GM23248 (cell line): Measurements from ENCODE around the gene CBS. TPM values are rescaled to one million over a fixed set of nuclear protein-coding genes. Genes with fewer than 3 reads are reported as not detected.
A peak's percentile ranks its signal among the peaks of the same experiment; 100 is the strongest.
"Not testable (repeated sequence)": the region's sequence is repeated elsewhere in the genome, so short reads cannot be mapped to it uniquely, and the experiment has no call there.

Experiments
- DNase-seq: peaks from one replicate; pipeline ENCODE4 v3.0.0-alpha.2; 2015
- H2AFZ ChIP-seq: fragments of 200-600 bp; sonication (generic); 2 replicates; pipeline ENCODE4 v1.6.1; 2016; ENCODE audit warnings: antibody characterized with exemption
- H3F3A ChIP-seq: fragments of 200-600 bp; sonication (generic); 2 replicates; pipeline ENCODE4 v1.6.1; 2016; ENCODE audit warnings: mild to moderate bottlenecking, antibody characterized with exemption, mixed run types; ENCODE audit not compliant: insufficient read depth
- H3K27ac ChIP-seq: fragments of 200-600 bp; sonication (generic); 2 replicates; pipeline ENCODE4 v1.5.1; 2016; ENCODE audit warnings: mild to moderate bottlenecking
- H3K27me3 ChIP-seq: fragments of 200-600 bp; sonication (generic); replicated peaks from 2 replicates; pipeline ENCODE4 v1.6.1; 2016; ENCODE audit warnings: mild to moderate bottlenecking; ENCODE audit not compliant: insufficient read depth
- H3K36me3 ChIP-seq: fragments of 200-600 bp; sonication (generic); 2 replicates; pipeline ENCODE4 v1.6.1; 2016; ENCODE audit warnings: low read depth, mild to moderate bottlenecking
- H3K4me1 ChIP-seq: fragments of 200-600 bp; sonication (generic); 2 replicates; pipeline ENCODE4 v1.6.1; 2016; ENCODE audit warnings: mild to moderate bottlenecking; ENCODE audit not compliant: insufficient read depth
- H3K4me2 ChIP-seq: fragments of 200-600 bp; sonication (generic); one replicate; pipeline ENCODE4 v1.6.1; 2016; ENCODE audit warnings: mild to moderate bottlenecking; ENCODE audit not compliant: unreplicated experiment
- H3K4me3 ChIP-seq: fragments of 200-600 bp; sonication (generic); 2 replicates; pipeline ENCODE4 v1.5.1; 2016; ENCODE audit warnings: mild to moderate bottlenecking
- H3K79me2 ChIP-seq: fragments of 200-600 bp; sonication (generic); 2 replicates; pipeline ENCODE4 v1.6.1; 2016; ENCODE audit warnings: mild to moderate bottlenecking; ENCODE audit not compliant: insufficient read depth
- H3K9ac ChIP-seq: fragments of 200-600 bp; sonication (generic); 2 replicates; pipeline ENCODE4 v1.6.1; 2016; ENCODE audit warnings: mild to moderate bottlenecking
- H3K9me2 ChIP-seq: fragments of 200-600 bp; sonication (generic); 2 replicates; pipeline ENCODE4 v1.6.1; 2016; ENCODE audit warnings: mixed run types, mild to moderate bottlenecking, moderate library complexity; ENCODE audit not compliant: insufficient read depth
- H3K9me3 ChIP-seq: fragments of 200-600 bp; sonication (generic); one replicate; pipeline ENCODE4 v1.6.1; 2017; ENCODE audit warnings: low read depth
- H4K20me1 ChIP-seq: fragments of 200-600 bp; sonication (generic); 2 replicates; pipeline ENCODE4 v1.6.0; 2016; ENCODE audit not compliant: insufficient read depth
- WGBS, 2 experiments: methylation state at CpG; one replicate each; pipeline ENCODE4 v1.1.6; 2015 to 2017; ENCODE audit warnings: low lambda C conversion rate in 2 of 2, low coverage in 1 of 2; ENCODE audit errors: missing lambda C conversion rate in 2 of 2; 5-methylcytosine and 5-hydroxymethylcytosine counted together
- in situ Hi-C: fragments of 300-500 bp; cut with MboI; formaldehyde crosslinking; loops from 2 replicates; pipeline ENCODE4 v1.15.0; 2020
- polyA plus RNA-seq: library from polyadenylated mRNA; unstranded; fragments of >200 nt; fragmentation: Nextera tagmentation; extraction: Ambion mirVana; gene quantifications from 2 replicates; pipeline ENCODE4 v1.2.1, GENCODE V29; 2016
- total RNA-seq: library from RNA; depleted of rRNA; stranded (reverse); fragments of >200 nt; shearing (Covaris generic); gene quantifications from 2 replicates; pipeline ENCODE4 v1.2.3, GENCODE V29; 2014

The CBS gene
- total and polyA plus RNA-seq, 2 experiments from 2014 or later = 77.5 to 117 TPM

GRCh38 chr21:43066690-43067089 lies 8.9 kb downstream of the CBS start:
- H3K36me3 ChIP-seq, H3K4me3 ChIP-seq, H3K9me3 ChIP-seq, H3K4me2 ChIP-seq, H3K79me2 ChIP-seq, H3K27me3 ChIP-seq, H3K27ac ChIP-seq, DNase-seq, H4K20me1 ChIP-seq, H3K9me2 ChIP-seq, H3K9ac ChIP-seq, H3F3A ChIP-seq, H3K4me1 ChIP-seq, H2AFZ ChIP-seq, in situ Hi-C loops: not testable (repeated sequence)
- 96 to 98% methylated on average over 8 of the region's 12 CpGs for WGBS, 2 experiments

GRCh38 chr21:43065991-43066390 lies 9.6 kb downstream of the CBS start:
- H3K9ac ChIP-seq, H3K9me2 ChIP-seq, H2AFZ ChIP-seq, H4K20me1 ChIP-seq, H3K27ac ChIP-seq, H3F3A ChIP-seq, DNase-seq, H3K36me3 ChIP-seq, H3K79me2 ChIP-seq, H3K9me3 ChIP-seq, in situ Hi-C loops, H3K4me2 ChIP-seq, H3K4me1 ChIP-seq, H3K4me3 ChIP-seq, H3K27me3 ChIP-seq: not testable (repeated sequence)
- 88 to 92% methylated on average over 11 to 12 of the region's 30 CpGs for WGBS, 2 experiments

GRCh38 chr21:43064265-43064917 lies 11.2 kb downstream of the CBS start:
- H3K27ac ChIP-seq, H3K27me3 ChIP-seq, DNase-seq, in situ Hi-C loops, H3F3A ChIP-seq, H3K9me2 ChIP-seq, H3K79me2 ChIP-seq, H3K4me1 ChIP-seq, H3K9ac ChIP-seq, H3K4me3 ChIP-seq, H3K36me3 ChIP-seq, H3K9me3 ChIP-seq, H2AFZ ChIP-seq, H4K20me1 ChIP-seq, H3K4me2 ChIP-seq: not testable (repeated sequence)
- no CpG with 5 or more reads among the region's 22 CpGs for WGBS, 2 experiments

GRCh38 chr21:43062955-43063664 lies 12.5 kb downstream of the CBS start:
- H3K79me2 ChIP-seq, in situ Hi-C loops, H4K20me1 ChIP-seq, H2AFZ ChIP-seq, H3K4me3 ChIP-seq, H3K27ac ChIP-seq, H3K4me2 ChIP-seq, H3K36me3 ChIP-seq, H3K9me3 ChIP-seq, H3K9me2 ChIP-seq, H3K27me3 ChIP-seq, DNase-seq, H3K9ac ChIP-seq, H3F3A ChIP-seq, H3K4me1 ChIP-seq: not testable (repeated sequence)
- 62 to 79% methylated on average over 2 of the region's 28 CpGs for WGBS, 2 experiments

GRCh38 chr21:43053112-43053511 lies 22.5 kb downstream of the CBS start:
- H2AFZ ChIP-seq, H3K79me2 ChIP-seq, H3K4me3 ChIP-seq, DNase-seq, H3K4me2 ChIP-seq, H3K27me3 ChIP-seq, H3K36me3 ChIP-seq, H3K9me3 ChIP-seq, H3K9ac ChIP-seq, H3K4me1 ChIP-seq, in situ Hi-C loops, H3F3A ChIP-seq, H4K20me1 ChIP-seq, H3K27ac ChIP-seq, H3K9me2 ChIP-seq: not testable (repeated sequence)
- WGBS, 2 experiments = no CpG with 5 or more reads among the region's 13 CpGs

GRCh38 chr21:43045876-43046821 lies 29.5 kb downstream of the CBS start:
- H3K4me2 ChIP-seq, H2AFZ ChIP-seq, H3K79me2 ChIP-seq, H3K9me3 ChIP-seq, H3K36me3 ChIP-seq, in situ Hi-C loops, H3K9ac ChIP-seq, H4K20me1 ChIP-seq, H3K4me1 ChIP-seq, H3K4me3 ChIP-seq, H3K27me3 ChIP-seq, H3K9me2 ChIP-seq, H3K27ac ChIP-seq, H3F3A ChIP-seq: not testable (repeated sequence)
- 21 to 23% methylated on average over 15 to 19 of the region's 21 CpGs for WGBS, 2 experiments
- DNase-seq = peak; percentile 8

- in situ Hi-C loops, H4K20me1 ChIP-seq, H3K9ac ChIP-seq, H3K27ac ChIP-seq, H2AFZ ChIP-seq, H3K4me3 ChIP-seq, H3K27me3 ChIP-seq, H3K4me2 ChIP-seq, H3K36me3 ChIP-seq, H3F3A ChIP-seq, DNase-seq, H3K9me2 ChIP-seq, H3K4me1 ChIP-seq, H3K9me3 ChIP-seq, H3K79me2 ChIP-seq: not testable (repeated sequence)
- WGBS, 2 experiments = 76 to 80% methylated on average over 7 to 8 of the region's 17 CpGs
Measured at GRCh38 chr21:43045165-43045875, 30.3 kb downstream of the CBS start.
